ENCODE data around the gene C2orf15. TPM values are rescaled to one million over a fixed set of nuclear protein-coding genes. Genes with fewer than 3 reads are reported as not detected.

The C2orf15 gene
- 0.17 to 0.26 TPM in 2 of 3 replicates, not detected in the other for total RNA-seq
- long read RNA-seq: 0 reads

- H3K27ac Mint-ChIP-seq (ENCODE audit: unreplicated experiment): peak within 1 kb of the TSS; percentile 75
- H3K27me3 Mint-ChIP-seq (ENCODE audit: low read depth): peaks cover 2% of the 10 kb centered on the region
- peak within 1 kb of the TSS; percentile 95 for H3K4me3 Mint-ChIP-seq (ENCODE audit: unreplicated experiment)
- H3K36me3 Mint-ChIP-seq (ENCODE audit: low read depth): no peaks in the 10 kb centered on the region
- TF ChIP-seq CTCF (IDR thresholded peaks at IDR 0.05): no peak
- H3K4me1 Mint-ChIP-seq (ENCODE audit: low read depth): peaks cover 11% of the 10 kb centered on the region
- H3K9me3 Mint-ChIP-seq (ENCODE audit: low read depth): no peaks in the 10 kb centered on the region
- peak; percentile 95 for DNase-seq (ENCODE audit: low spot score)
These were observed at the start of gene C2orf15 for GRCh38 chr2:99141110-99142108. Gene C2orf15 (plus strand): TSS chr2:99141707. CDS start chr2:99150559, 8,852 bp downstream.

- no peak overlapping the region for H3K4me3 Mint-ChIP-seq (ENCODE audit: unreplicated experiment)
- no peak overlapping the region for H3K27ac Mint-ChIP-seq (ENCODE audit: unreplicated experiment)
- no peaks in the 10 kb centered on the region for H3K4me1 Mint-ChIP-seq (ENCODE audit: low read depth)
- H3K36me3 Mint-ChIP-seq (ENCODE audit: low read depth): peaks cover 14% of the 10 kb centered on the region
- TF ChIP-seq CTCF (IDR thresholded peaks at IDR 0.05): no peak
- H3K9me3 Mint-ChIP-seq (ENCODE audit: low read depth): peaks cover 25% of the 10 kb centered on the region
- peaks cover 18% of the 10 kb centered on the region for H3K27me3 Mint-ChIP-seq (ENCODE audit: low read depth)
- no peak for DNase-seq (ENCODE audit: low spot score)
These were observed 44.8 kb upstream of the C2orf15 start for GRCh38 chr2:99096728-99097127.

- no peak for DNase-seq (ENCODE audit: low spot score)
- Mint-ChIP-seq H3K9me3 (ENCODE audit: low read depth) (no peaks in the 10 kb centered on the region), H3K4me1 (ENCODE audit: low read depth) (no peaks in the 10 kb centered on the region), H3K36me3 (ENCODE audit: low read depth) (peaks cover 1% of the 10 kb centered on the region), H3K27me3 (ENCODE audit: low read depth) (no peaks in the 10 kb centered on the region), H3K4me3 (ENCODE audit: unreplicated experiment) (no peak overlapping the region), H3K27ac (ENCODE audit: unreplicated experiment) (no peak overlapping the region)
- no peak for TF ChIP-seq CTCF (IDR thresholded peaks at IDR 0.05)
These were observed 39.8 kb upstream of the C2orf15 start for GRCh38 chr2:99101697-99102096.

GRCh38 chr2:99104006-99104405, 37.5 kb upstream of the C2orf15 start:
- no peak for TF ChIP-seq CTCF (IDR thresholded peaks at IDR 0.05)
- H3K27ac Mint-ChIP-seq (ENCODE audit: unreplicated experiment): no peak overlapping the region
- H3K9me3 Mint-ChIP-seq (ENCODE audit: low read depth): no peaks in the 10 kb centered on the region
- no peaks in the 10 kb centered on the region for H3K27me3 Mint-ChIP-seq (ENCODE audit: low read depth)
- DNase-seq (ENCODE audit: low spot score): no peak
- no peak overlapping the region for H3K4me3 Mint-ChIP-seq (ENCODE audit: unreplicated experiment)
- peaks cover 1% of the 10 kb centered on the region for H3K36me3 Mint-ChIP-seq (ENCODE audit: low read depth)
- H3K4me1 Mint-ChIP-seq (ENCODE audit: low read depth): no peaks in the 10 kb centered on the region

- Mint-ChIP-seq H3K27ac (ENCODE audit: unreplicated experiment) (no peak overlapping the region), H3K9me3 (ENCODE audit: low read depth) (no peaks in the 10 kb centered on the region), H3K4me1 (ENCODE audit: low read depth) (no peaks in the 10 kb centered on the region), H3K36me3 (ENCODE audit: low read depth) (peaks cover 1% of the 10 kb centered on the region), H3K27me3 (ENCODE audit: low read depth) (peaks cover 3% of the 10 kb centered on the region), H3K4me3 (ENCODE audit: unreplicated experiment) (no peak overlapping the region)
- DNase-seq (ENCODE audit: low spot score): no peak
- no peak for TF ChIP-seq CTCF (IDR thresholded peaks at IDR 0.05)
These were observed 34.6 kb upstream of the C2orf15 start for GRCh38 chr2:99106913-99107312.

Measured in chondrocyte (in vitro differentiated cells).